ENCODE results near the gene ZFP62.

ZFP62 gene

GRCh38 chr5:180866985-180867384 lies 5.9 kb upstream of the ZFP62 start:
- no peak for DNase-seq

GRCh38 chr5:180865981-180866695 lies 5.1 kb upstream of the ZFP62 start:
- no peak for DNase-seq

- DNase-seq = no peak
These were observed 1.6 kb upstream of the ZFP62 start for GRCh38 chr5:180862645-180863044.

- DNase-seq = no peak
These were observed 696 bp downstream of the ZFP62 start for GRCh38 chr5:180860273-180860886.

- DNase-seq = no peak
These were observed 2.5 kb downstream of the ZFP62 start for GRCh38 chr5:180858586-180858985.

- no peak for DNase-seq
These were observed 7.3 kb downstream of the ZFP62 start for GRCh38 chr5:180853848-180854176.

- no peak for DNase-seq
These were observed 7.8 kb downstream of the ZFP62 start for GRCh38 chr5:180853121-180853847.

GRCh38 chr5:180852495-180852894 lies 8.6 kb downstream of the ZFP62 start:
- no peak for DNase-seq

- DNase-seq = no peak
These were observed 10.5 kb downstream of the ZFP62 start for GRCh38 chr5:180850434-180851078.

- DNase-seq = no peak
These were observed 11.2 kb downstream of the ZFP62 start for GRCh38 chr5:180849827-180850226.

GRCh38 chr5:180848878-180849277 lies 12.2 kb downstream of the ZFP62 start:
- DNase-seq = no peak

- no peak for DNase-seq
These were observed 12.8 kb downstream of the ZFP62 start for GRCh38 chr5:180848265-180848664.

GRCh38 chr5:180847026-180847425 lies 14.1 kb downstream of the ZFP62 start:
- DNase-seq = no peak

- DNase-seq = no peak
These were observed 16.2 kb downstream of the ZFP62 start for GRCh38 chr5:180844858-180845257.

- no peak for DNase-seq
These were observed 16.6 kb downstream of the ZFP62 start for GRCh38 chr5:180844432-180844831.

GRCh38 chr5:180839935-180840334 lies 21.1 kb downstream of the ZFP62 start:
- no peak for DNase-seq

- DNase-seq = no peak
These were observed 21.8 kb downstream of the ZFP62 start for GRCh38 chr5:180839227-180839626.

- no peak for DNase-seq
These were observed 23.6 kb downstream of the ZFP62 start for GRCh38 chr5:180837478-180837877.

- peak; percentile 56 for DNase-seq
These were observed 28.4 kb downstream of the ZFP62 start for GRCh38 chr5:180832638-180833068.

- peak; percentile 85 for DNase-seq
These were observed 29.7 kb downstream of the ZFP62 start for GRCh38 chr5:180831139-180832093.

- peak; percentile 77 for DNase-seq
These were observed 30.6 kb downstream of the ZFP62 start for GRCh38 chr5:180830253-180831138.

All from activated CD4-positive, alpha-beta T cell treated with anti-CD3 and anti-CD28 coated beads for 48 hours (primary cell).